GM23248 (cell line): Measurements from ENCODE around the gene KLHL2. TPM values are rescaled to one million over a fixed set of nuclear protein-coding genes. Genes with fewer than 3 reads are reported as not detected.
"Not testable (repeated sequence)": the region's sequence is repeated elsewhere in the genome, so short reads cannot be mapped to it uniquely, and the experiment has no call there.

Experiments
- DNase-seq: peaks from one replicate; pipeline ENCODE4 v3.0.0-alpha.2; 2015
- H2AFZ ChIP-seq: fragments of 200-600 bp; sonication (generic); 2 replicates; pipeline ENCODE4 v1.6.1; 2016; ENCODE audit warnings: antibody characterized with exemption
- H3F3A ChIP-seq: fragments of 200-600 bp; sonication (generic); 2 replicates; pipeline ENCODE4 v1.6.1; 2016; ENCODE audit warnings: mild to moderate bottlenecking, antibody characterized with exemption, mixed run types; ENCODE audit not compliant: insufficient read depth
- H3K27ac ChIP-seq: fragments of 200-600 bp; sonication (generic); 2 replicates; pipeline ENCODE4 v1.5.1; 2016; ENCODE audit warnings: mild to moderate bottlenecking
- H3K27me3 ChIP-seq: fragments of 200-600 bp; sonication (generic); replicated peaks from 2 replicates; pipeline ENCODE4 v1.6.1; 2016; ENCODE audit warnings: mild to moderate bottlenecking; ENCODE audit not compliant: insufficient read depth
- H3K36me3 ChIP-seq: fragments of 200-600 bp; sonication (generic); 2 replicates; pipeline ENCODE4 v1.6.1; 2016; ENCODE audit warnings: low read depth, mild to moderate bottlenecking
- H3K4me1 ChIP-seq: fragments of 200-600 bp; sonication (generic); 2 replicates; pipeline ENCODE4 v1.6.1; 2016; ENCODE audit warnings: mild to moderate bottlenecking; ENCODE audit not compliant: insufficient read depth
- H3K4me2 ChIP-seq: fragments of 200-600 bp; sonication (generic); one replicate; pipeline ENCODE4 v1.6.1; 2016; ENCODE audit warnings: mild to moderate bottlenecking; ENCODE audit not compliant: unreplicated experiment
- H3K4me3 ChIP-seq: fragments of 200-600 bp; sonication (generic); 2 replicates; pipeline ENCODE4 v1.5.1; 2016; ENCODE audit warnings: mild to moderate bottlenecking
- H3K79me2 ChIP-seq: fragments of 200-600 bp; sonication (generic); 2 replicates; pipeline ENCODE4 v1.6.1; 2016; ENCODE audit warnings: mild to moderate bottlenecking; ENCODE audit not compliant: insufficient read depth
- H3K9ac ChIP-seq: fragments of 200-600 bp; sonication (generic); 2 replicates; pipeline ENCODE4 v1.6.1; 2016; ENCODE audit warnings: mild to moderate bottlenecking
- H3K9me2 ChIP-seq: fragments of 200-600 bp; sonication (generic); 2 replicates; pipeline ENCODE4 v1.6.1; 2016; ENCODE audit warnings: mixed run types, mild to moderate bottlenecking, moderate library complexity; ENCODE audit not compliant: insufficient read depth
- H3K9me3 ChIP-seq: fragments of 200-600 bp; sonication (generic); one replicate; pipeline ENCODE4 v1.6.1; 2017; ENCODE audit warnings: low read depth
- H4K20me1 ChIP-seq: fragments of 200-600 bp; sonication (generic); 2 replicates; pipeline ENCODE4 v1.6.0; 2016; ENCODE audit not compliant: insufficient read depth
- EZH2 ChIP-seq: fragments of 200-600 bp; sonication (generic); IDR thresholded peaks from 2 replicates; pipeline ENCODE4 v1.6.1; 2018; ENCODE audit warnings: antibody characterized with exemption, mild to moderate bottlenecking; ENCODE audit not compliant: insufficient read depth, poor library complexity, severe bottlenecking
- EZH2phosphoT487 ChIP-seq: fragments of 200-600 bp; sonication (generic); IDR thresholded peaks from 2 replicates; pipeline ENCODE4 v1.6.1; 2018; ENCODE audit warnings: antibody characterized with exemption, moderate library complexity, mild to moderate bottlenecking, low read depth; ENCODE audit not compliant: insufficient read depth
- WGBS, 2 experiments: methylation state at CpG; one replicate each; pipeline ENCODE4 v1.1.6; 2015 to 2017; ENCODE audit warnings: low lambda C conversion rate in 2 of 2, low coverage in 1 of 2; ENCODE audit errors: missing lambda C conversion rate in 2 of 2; 5-methylcytosine and 5-hydroxymethylcytosine counted together
- in situ Hi-C: fragments of 300-500 bp; cut with MboI; formaldehyde crosslinking; loops from 2 replicates; pipeline ENCODE4 v1.15.0; 2020
- polyA plus RNA-seq: library from polyadenylated mRNA; unstranded; fragments of >200 nt; fragmentation: Nextera tagmentation; extraction: Ambion mirVana; gene quantifications from 2 replicates; pipeline ENCODE4 v1.2.1, GENCODE V29; 2016
- total RNA-seq: library from RNA; depleted of rRNA; stranded (reverse); fragments of >200 nt; shearing (Covaris generic); gene quantifications from 2 replicates; pipeline ENCODE4 v1.2.3, GENCODE V29; 2014

Gene KLHL2
- total and polyA plus RNA-seq, 2 experiments from 2014 or later, result 11.0 to 20.2 TPM

DNA sequence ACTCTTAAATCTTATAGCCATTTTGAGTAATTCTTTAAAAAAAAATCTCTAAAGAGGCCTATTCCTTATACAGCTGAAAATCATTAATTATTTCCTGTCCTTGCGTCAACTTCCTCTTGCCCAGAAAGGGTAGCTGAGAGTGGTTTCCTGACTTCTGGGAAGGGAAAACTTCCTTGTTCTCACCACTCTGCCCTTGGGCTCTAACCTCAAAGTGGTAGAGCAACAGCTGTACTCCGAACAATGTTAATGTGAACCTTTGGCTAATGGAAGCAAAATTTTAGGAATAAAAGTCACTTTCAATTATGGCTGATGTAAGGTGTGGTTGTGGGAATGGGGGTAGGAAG lies 15.3 kb downstream of the KLHL2 start:
- peak overlapping the region; percentile 18 for H3K4me2 ChIP-seq
- in situ Hi-C loops, result no loop called here
- peak overlapping the region; percentile 63 for H2AFZ ChIP-seq
- 18% methylated on average over 2 of the region's 2 CpGs for WGBS, 2 experiments
- no peak overlapping the region for H3K4me3 ChIP-seq
- H3K9me3 ChIP-seq, result no peaks in the 10 kb centered on the region
- H3K4me1 ChIP-seq, result peaks cover 10% of the 10 kb centered on the region
- TF ChIP-seq EZH2phosphoT487, result no peak
- no peak for TF ChIP-seq EZH2
- H3F3A ChIP-seq, result no peaks in the 10 kb centered on the region
- peak overlapping the region; percentile 55 for H3K27ac ChIP-seq
- peak; percentile 41 for DNase-seq
- no peaks in the 10 kb centered on the region for H3K9me2 ChIP-seq
- peaks cover 1% of the 10 kb centered on the region; the same call in 1 of the 2 replicates for H3K79me2 ChIP-seq
- H4K20me1 ChIP-seq, result no peaks in the 10 kb centered on the region
- no peak overlapping the region; the same call in 1 of the 2 replicates for H3K9ac ChIP-seq
- H3K27me3 ChIP-seq, result no peaks in the 10 kb centered on the region
- H3K36me3 ChIP-seq, result no peaks in the 10 kb centered on the region

DNA sequence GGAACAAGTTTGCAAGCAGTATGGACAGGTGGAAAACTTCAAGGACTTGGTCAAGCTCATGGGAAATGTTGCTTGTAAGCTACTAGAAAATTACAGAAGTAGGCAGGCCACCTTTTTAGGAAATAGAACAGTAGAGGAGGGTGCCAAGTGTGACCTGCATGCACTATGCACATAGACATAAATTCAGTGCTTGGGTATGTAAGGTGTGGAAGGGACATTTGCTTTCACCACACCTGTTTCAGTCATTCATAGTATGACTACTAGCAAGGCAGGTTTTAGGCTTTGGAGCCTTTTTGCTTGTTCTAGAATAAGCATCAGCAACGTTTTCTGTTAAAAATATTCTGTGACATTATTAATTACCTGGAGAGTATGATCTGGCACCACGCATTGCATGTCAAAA lies 20.0 kb downstream of the KLHL2 start:
- H3K9me3 ChIP-seq, H3K79me2 ChIP-seq, H2AFZ ChIP-seq, H3K9me2 ChIP-seq, DNase-seq, in situ Hi-C loops, H3K4me3 ChIP-seq, H3K4me1 ChIP-seq, H4K20me1 ChIP-seq, H3K27me3 ChIP-seq, H3F3A ChIP-seq, H3K27ac ChIP-seq, H3K9ac ChIP-seq, H3K4me2 ChIP-seq, H3K36me3 ChIP-seq: not testable (repeated sequence)
- 93 to 95% methylated on average over 2 of the region's 2 CpGs for WGBS, 2 experiments

DNA sequence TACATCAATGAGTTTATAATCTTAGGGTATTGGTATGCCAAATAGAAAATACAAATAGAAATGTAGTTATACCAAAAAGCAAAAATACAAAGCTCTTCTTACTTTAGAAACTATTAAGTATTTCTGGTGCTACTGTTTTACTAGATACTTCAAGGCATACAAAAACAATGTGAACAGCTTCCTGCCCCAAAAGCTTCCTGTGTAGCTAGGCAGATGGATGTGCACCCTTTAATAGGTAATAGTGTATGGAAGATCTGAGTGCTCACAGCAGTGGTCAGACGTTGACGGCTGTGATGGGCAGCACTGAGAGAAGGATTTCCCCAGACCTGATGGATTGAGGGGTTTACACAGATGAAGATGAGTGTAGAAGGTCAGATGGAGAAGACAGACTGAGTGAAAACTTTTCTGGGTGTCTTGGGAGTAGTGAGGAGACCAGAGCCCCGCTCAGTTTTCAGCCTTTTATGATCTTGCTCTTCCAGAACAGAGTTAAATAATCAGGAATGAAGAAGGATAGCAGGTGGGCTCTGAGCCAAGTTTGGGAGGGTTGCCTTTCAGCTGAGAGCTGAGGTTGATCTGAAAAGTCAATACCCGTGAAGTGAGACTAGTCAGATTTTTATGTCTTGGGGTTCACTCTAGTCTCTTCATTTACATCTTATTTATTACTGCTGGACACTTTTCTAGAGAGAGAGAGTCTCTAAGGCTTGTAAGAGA lies 22.3 kb downstream of the KLHL2 start:
- H3K9me2 ChIP-seq, H3K9ac ChIP-seq, H3K4me3 ChIP-seq, H3K27ac ChIP-seq, H3K9me3 ChIP-seq, H3F3A ChIP-seq, H3K4me2 ChIP-seq, H3K79me2 ChIP-seq, H3K27me3 ChIP-seq, H4K20me1 ChIP-seq, H3K4me1 ChIP-seq, H3K36me3 ChIP-seq, H2AFZ ChIP-seq, DNase-seq, in situ Hi-C loops: not testable (repeated sequence)
- 83 to 87% methylated on average over 4 of the region's 4 CpGs for WGBS, 2 experiments

DNA sequence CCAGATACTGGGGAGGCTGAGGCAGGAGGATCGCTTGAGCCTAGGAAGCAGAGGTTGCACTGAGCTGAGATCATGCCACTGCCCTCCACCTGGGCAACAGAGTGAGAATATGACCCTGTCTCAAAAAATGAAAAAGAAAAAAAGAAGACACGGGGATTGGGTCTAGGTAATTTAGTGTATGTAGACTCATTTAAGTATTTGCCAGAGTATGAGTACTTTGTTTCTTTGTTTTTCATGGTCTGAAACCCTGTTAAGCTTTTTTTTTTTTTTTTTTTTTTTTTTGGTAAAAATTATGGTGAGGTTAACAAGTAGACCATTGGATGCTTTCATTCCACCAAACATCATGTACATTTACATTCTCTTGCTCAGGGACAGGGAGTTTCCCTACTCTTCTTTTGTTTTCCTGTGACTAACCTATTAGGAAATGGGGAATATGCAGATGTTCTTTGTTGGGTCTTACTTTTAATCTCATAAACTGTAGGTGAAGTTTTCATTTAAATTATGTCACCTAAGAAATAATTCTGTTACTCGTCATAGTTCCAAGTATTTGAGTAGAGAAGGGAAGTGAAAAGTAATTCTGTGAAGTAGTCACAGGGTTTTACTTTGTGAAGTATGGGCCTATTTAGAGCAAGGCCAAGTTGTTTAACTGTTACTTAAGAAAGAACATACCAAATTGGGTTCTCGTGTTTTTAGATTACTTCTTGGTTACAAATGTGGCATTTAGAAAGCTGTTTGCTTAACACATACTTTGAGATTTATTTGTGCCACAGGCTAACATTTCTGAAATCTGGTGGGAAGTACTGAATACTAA lies 25.5 kb downstream of the KLHL2 start:
- H3K4me3 ChIP-seq, H3K27me3 ChIP-seq, H2AFZ ChIP-seq, H3K9me3 ChIP-seq, DNase-seq, H4K20me1 ChIP-seq, H3K4me2 ChIP-seq, H3K9me2 ChIP-seq, H3K4me1 ChIP-seq, H3K27ac ChIP-seq, H3F3A ChIP-seq, H3K36me3 ChIP-seq, H3K9ac ChIP-seq, in situ Hi-C loops, H3K79me2 ChIP-seq: not testable (repeated sequence)
- 81 to 85% methylated on average over 4 of the region's 4 CpGs for WGBS, 2 experiments

DNA sequence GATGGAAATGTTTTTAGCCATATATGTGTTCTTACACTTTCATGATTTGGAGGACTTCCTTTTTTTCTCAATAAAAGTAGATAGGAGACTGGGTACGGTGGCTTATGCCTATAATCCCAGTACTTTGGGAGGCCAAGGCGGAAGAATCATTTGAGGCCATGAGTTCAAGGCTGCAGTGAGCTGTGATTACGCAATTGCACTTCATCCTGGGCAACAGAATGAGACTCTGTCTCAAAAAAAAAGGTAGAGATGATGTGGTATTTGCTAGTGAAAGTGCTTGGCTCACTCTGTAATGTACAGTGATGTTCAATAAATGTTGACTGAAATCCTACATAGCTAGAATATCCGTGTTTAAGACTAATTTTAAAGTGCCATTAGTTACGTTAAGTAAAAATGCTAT lies 27.4 kb downstream of the KLHL2 start:
- no peak for DNase-seq
- Histone ChIP-seq H2AFZ (no peak overlapping the region), H3K9me3 (no peaks in the 10 kb centered on the region), H3F3A (no peaks in the 10 kb centered on the region), H3K27ac (no peak overlapping the region), H3K4me3 (no peak overlapping the region), H3K36me3 (no peaks in the 10 kb centered on the region), H3K9me2 (no peaks in the 10 kb centered on the region), H3K27me3 (no peaks in the 10 kb centered on the region), H3K9ac (no peak overlapping the region), H3K4me2 (no peak overlapping the region), H3K4me1 (no peaks in the 10 kb centered on the region), H3K79me2 (no peaks in the 10 kb centered on the region), H4K20me1 (no peaks in the 10 kb centered on the region)
- in situ Hi-C loops, result no loop called here
- WGBS, 2 experiments, result 94% methylated on average over 5 of the region's 5 CpGs
- TF ChIP-seq EZH2 (no peak), EZH2phosphoT487 (no peak)

DNA sequence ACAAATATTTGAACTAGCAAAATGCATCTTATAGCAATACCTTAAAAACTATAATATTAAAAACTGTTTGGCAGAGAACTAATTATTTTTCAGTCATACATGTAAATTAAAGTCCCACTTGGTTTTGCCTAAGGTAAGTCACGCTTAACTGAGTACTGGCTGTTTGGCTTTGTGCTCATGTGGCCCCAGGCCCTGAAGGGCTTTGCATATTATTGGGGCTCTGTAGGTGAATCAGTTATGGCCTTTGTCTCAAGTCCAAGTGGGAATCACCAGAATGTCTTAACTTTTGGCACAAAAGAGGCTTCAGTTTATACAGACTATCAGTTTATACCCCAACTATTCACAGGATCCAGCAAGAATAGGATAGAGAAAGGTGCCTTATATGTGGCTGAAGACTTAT lies 29.5 kb downstream of the KLHL2 start:
- H3K9me3 ChIP-seq, H3K27ac ChIP-seq, DNase-seq, H3K4me1 ChIP-seq, in situ Hi-C loops, H3K79me2 ChIP-seq, H3F3A ChIP-seq, H3K9me2 ChIP-seq, H3K4me3 ChIP-seq, H3K36me3 ChIP-seq, H3K9ac ChIP-seq, H2AFZ ChIP-seq, H3K27me3 ChIP-seq, H4K20me1 ChIP-seq, H3K4me2 ChIP-seq: not testable (repeated sequence)
- WGBS, 2 experiments, result no CpG with 5 or more reads among the region's 1 CpG

DNA sequence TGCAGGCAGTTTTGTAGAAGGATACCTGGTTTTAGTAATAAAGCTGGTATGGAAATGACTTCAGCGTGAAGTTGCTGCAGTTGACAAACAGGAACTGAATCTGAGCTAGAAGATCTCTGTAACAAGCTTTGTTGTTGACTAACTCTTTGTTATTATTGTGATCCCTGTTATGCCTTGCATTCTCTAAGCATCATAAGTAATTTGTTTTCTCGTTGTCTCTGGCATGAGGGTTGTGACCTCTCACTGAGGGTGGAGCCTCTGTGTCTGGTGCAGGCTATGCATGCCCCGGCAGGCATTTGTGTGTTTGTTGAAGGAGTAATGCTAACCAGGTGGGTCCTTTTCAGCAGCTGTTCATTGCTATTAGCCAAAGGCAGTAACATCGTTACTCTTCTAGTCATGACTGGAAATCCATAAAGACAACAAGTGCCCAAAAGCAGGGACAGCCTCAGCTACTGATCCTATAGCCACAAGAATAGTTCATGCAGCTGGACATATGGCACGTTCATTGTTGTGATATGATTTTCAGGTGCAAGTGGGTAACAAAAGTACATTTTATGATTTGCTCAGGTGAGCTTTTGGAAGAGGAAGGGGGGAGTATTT lies 30.8 kb downstream of the KLHL2 start:
- 63 to 69% methylated on average over 5 of the region's 5 CpGs for WGBS, 2 experiments
- H3K9ac ChIP-seq, H4K20me1 ChIP-seq, H3K9me2 ChIP-seq, H3K4me3 ChIP-seq, H3K79me2 ChIP-seq, H3K4me2 ChIP-seq, H3K9me3 ChIP-seq, H3K4me1 ChIP-seq, H2AFZ ChIP-seq, H3K27me3 ChIP-seq, in situ Hi-C loops, H3F3A ChIP-seq, DNase-seq, H3K27ac ChIP-seq, H3K36me3 ChIP-seq: not testable (repeated sequence)
